ENCODE measurements around the gene LSM3.

GRCh38 chr3:14241716-14242115 lies 63.1 kb downstream of the LSM3 start:
- TF ChIP-seq CTCF (IDR thresholded peaks at IDR 0.05 in 4 of 5, conservative IDR thresholded peaks at IDR 0.05 in 1 of 5) (no peak), POLR2A (IDR thresholded peaks at IDR 0.05) (no peak)

Data from gastrocnemius medialis (tissue), 4 donors.